ENCODE measurements around the gene NFX1.
A peak's percentile ranks its signal among the peaks of the same experiment; 100 is the strongest.

NFX1 gene

DNA sequence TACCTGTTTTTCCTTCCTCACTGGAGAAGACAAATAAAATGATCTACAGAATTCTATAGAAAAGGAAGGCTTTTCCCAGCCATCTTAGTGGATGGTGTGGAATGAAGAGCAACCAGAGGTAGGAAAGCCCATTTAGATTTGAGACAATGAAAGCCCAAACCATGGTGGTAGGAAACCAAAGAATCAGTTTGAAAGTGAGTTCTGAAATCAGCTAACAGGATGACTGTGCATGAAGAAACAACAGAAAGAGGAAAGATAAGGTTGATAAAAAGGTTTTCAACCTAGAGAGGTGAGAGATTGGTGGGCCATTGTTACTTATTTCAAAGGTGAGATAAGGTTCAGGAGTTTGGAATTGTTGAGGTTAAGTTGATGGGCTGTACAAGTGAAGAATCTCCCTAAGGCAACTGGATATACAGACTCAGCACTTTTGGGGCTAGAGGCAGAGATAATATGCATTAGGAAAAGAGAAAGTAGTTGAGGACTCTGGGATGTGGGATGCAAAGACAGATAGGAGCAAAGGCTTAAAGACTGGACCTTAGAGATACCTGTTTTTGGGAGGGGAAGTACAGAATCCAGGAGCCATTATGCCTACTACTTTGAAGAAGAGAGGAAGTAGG lies 23.1 kb upstream of the NFX1 start:
- no peak for DNase-seq

DNA sequence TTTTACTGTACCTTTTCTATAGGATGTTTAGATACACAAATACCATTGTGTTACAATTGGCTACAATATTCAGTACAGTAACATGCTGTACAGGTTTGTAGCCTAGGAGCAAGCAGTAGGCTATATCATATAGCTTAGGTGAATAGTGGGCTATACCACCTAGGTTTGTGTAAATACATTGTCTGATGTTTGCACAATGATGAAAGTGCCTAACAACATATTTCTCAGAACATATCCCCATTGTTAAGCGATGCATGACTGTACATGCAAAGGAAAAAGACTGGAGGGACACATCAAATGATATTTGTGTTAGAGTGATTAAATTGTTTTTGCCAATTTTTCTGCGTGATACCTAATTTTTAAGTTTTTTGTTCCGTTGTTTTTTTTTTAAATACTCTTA lies 20.2 kb upstream of the NFX1 start:
- DNase-seq, result no peak

DNA sequence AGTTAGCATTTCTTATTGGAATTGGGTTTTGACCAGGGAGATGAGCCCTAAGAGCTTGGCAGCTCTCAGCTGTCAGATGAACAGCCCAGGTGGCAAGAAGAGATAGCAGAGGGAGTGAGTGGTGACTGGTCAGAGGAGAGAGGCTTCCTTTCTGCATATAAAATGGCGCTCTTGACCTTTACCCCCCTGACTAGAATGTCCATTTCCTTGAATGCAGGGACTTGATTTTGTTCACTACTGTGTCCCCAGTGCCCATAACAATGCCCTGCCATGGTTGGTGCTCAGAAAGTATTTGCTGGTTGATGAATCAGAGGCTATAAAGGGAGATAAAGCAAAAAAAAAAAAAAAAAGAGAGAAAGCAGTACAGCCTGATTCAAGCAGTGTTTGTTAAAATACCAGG lies 18.3 kb upstream of the NFX1 start:
- no peak for DNase-seq

DNA sequence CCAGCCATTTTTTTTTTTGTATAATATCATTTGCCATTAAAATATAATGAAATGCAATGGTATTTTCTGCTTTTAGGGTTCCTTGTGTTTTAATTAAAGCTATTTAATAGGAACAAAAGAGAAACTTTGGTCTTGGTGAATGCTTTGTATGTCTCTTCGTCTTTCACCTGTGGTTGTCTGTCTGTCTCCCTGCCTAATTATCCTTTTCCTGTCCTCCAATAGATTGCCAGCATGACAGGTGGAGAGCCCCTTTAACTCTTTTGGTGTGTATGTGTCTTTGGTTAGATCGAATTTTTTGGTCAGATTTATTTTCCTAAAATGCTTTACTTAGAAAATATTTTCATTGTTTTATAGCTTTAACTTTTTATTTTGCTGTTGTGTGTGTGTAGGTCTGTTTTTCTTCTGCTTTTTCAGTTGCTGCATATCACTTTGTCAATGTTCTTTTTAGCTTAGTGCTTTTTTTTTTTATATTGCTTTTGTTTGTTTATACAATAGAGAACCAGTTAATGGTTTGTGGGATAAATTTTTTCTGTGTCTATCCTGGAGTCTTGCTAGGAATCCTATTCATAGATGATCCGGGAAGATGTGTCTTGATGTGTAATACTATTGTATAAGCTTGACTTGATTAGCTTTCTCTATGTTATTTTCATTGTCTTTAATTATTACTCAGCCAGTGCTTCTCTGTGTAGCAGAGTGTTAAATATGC lies 16.9 kb upstream of the NFX1 start:
- DNase-seq, result no peak

DNA sequence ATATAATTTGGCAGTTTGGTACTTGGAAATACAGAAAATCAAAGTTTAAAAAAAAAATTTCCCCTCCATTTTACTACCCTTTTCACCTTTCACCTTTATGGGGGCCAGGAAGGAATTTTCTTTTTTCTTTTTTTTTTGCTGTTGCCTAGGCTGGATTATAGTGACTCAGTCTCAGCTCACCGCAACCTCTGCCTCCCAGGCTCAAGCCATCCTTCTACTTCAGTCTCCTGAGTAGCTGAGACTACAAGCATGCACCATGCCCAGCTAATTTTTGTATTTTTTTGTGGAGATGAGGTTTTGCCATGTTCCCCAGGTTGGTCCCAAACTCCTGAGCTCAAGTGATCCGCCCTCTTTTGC lies 16.4 kb upstream of the NFX1 start:
- no peak for DNase-seq

DNA sequence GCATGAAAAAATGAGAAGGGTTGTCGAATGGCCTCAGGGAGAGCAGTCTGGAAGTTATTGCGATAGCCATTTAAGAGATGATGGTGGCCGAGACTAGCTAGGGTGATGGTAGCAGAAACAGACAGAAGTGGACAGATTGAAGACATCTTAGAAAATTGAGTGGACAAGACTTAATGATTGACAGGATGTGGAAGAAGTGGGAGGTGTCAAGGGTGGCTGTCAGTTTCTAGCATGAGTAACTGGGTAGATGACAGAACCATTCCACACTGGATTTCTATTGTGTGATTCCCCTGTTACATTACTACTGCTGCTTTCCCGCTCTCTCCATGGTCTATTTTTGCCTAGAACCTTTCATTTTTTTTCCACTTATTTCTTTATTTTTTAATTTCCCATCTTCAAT lies 12.8 kb upstream of the NFX1 start:
- no peak for DNase-seq

DNA sequence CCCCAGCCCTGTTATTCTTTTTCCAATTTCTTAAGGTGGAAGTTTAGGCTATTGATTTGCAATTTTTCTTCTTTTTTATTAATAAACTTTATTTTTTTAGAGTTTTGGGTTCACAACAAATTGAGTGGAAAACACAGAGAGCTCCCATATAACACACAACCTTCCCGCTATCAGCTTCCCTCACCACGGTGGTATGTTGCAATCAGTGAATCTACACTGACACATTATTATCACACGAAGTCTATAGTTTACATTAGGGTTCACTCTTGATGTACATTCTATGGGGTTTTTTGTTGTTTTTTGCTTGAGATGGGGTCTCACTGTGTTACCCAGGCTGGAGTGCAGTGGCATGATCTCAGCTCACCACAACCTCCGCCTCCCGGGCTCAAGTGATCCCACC lies 4.8 kb upstream of the NFX1 start:
- no peak for DNase-seq

DNA sequence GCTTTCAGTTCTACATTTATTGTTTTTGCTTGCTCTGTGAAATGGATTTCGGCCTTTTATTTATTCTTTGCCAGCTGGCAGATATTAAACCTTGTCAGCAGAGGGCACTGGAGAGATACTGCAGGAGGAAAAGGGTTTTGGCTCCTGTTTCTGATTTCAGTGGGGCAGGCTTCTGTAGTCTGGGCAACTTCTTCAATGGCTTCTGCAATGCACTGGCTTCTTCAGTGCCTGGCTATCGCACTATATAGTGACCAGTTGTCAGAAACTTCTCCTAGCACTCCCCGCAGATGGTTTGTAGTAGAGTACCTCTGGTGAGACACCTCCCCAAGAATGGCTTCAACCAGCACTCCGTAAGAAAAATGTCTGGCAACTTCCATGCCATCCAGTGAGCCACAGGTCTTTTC lies 3.2 kb upstream of the NFX1 start:
- peak; percentile 83 for DNase-seq

DNA sequence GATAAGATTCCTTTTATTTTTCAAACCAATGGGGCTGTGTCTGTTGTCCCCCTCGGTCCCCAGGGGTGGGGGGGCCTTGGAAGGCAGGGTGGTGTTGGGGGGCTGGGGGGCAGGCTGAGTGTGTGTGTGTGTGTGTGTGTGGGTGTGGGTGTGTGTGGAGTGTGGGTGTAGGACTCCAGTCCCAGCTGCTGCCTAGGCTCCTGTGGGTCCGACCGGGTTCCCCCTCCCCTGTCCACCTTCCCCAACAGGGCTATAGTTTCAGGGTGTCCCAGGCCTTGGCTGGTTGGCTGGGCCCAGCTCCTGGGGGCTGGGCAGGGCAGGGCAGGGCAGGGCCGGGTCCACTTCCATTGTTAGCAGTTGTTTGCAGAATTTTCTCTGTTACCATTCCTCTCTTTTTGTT lies 2.1 kb upstream of the NFX1 start:
- DNase-seq, result no peak

DNA sequence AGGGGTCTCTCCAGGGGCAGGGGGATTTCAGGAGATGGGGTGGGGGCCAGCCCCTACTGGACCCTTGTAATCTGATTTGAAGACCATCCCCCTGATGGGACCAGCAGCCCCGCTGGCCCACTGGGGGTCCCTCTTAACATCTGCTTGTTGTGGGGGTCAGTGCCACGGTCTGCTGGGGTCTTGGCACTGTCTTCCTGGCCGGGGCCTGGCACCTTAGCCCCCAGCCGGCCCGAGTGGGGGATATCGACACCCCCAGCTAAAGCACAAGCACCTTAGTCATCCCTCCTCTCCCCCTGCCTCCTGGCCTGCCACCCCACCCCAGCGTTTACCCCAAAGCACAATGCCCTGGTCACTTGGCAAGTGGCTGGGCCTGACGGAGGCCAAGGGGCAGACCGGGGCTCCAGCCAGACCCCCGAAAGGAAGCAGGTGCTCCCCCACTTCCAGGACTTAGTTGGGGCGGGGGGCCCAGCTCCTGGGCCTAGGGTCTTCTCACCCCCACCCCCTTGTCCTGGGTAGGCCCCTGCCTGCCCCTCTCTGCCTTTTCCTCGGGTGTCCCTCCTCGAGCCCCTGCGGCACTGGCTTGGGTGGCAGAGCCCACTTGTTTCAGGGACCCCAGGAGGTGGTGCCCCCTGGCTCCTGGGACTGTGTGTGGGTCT lies 1.4 kb upstream of the NFX1 start:
- no peak for DNase-seq

DNA sequence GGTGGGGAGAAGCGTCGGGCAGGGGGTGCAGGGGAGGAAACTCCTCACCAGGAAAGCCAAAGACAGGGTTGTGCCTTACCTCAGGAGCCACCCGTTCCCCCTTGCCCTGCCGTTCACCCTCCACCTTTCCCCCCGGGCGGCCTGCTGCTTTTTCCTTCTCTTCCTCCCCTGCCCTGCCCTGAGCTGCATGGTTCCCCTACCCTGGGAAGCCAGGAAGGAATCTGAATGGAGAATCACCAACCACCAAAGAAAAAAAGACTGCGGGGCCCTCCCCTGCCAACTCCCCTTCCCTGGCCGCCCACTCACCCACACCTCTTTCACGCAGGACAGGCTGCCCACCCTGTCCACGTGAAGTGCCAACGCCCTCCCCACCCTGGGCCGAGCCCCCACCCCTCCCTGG lies 820 bp upstream of the NFX1 start:
- DNase-seq, result peak; percentile 46

DNA sequence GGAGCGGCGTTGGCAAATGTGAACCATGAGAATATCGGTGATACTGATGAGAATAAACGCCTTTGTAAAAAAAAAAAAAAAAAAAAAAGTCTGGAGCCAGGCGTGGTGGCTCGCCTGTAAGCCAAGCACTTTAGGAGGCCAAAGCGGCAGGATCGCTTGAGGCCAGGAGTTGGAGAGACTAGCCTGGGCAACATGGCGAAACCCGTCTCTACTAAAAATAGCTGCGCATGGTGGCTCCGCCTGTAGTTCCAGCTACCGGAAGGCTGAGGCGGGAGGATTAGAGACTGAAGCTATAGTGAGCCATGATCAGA lies 425 bp upstream of the NFX1 start:
- no peak for DNase-seq

DNA sequence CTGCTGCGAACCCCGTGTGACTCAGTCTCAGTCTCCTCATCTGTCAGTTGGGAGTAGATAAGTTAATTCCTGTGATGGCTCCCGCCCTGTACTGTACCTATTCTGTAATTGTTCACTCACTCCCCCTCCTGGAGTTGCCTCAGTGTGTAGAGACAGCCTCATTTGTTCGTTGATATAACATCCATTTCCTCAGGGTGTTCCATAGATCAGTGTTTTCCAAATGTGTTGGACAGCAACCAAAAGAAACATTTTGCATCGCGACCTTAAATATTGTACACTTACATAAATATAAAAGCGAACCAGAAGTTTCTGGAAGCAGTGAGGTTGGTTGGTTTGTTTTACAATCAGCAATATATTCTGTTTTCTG lies 698 bp downstream of the NFX1 start:
- no peak for DNase-seq

DNA sequence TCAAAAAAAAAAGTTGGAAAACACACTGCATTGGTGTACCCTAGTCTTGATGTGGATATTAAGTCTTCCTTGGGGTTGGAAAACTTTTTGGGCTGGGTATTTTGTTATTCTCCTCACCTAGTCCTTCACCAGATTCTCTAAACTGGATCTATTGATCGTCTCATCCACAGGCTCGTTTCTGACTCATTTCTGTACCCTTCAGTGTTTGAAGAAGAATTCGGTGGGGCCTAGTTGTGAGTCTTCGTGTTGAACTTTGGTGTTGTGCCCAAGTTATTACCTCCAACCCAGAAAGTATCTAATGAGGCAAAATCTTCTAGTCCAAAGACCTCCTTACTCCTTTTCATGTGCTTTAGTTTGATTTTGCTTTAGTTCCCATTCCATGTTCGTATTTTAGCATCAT lies 1.6 kb downstream of the NFX1 start:
- DNase-seq, result no peak

DNA sequence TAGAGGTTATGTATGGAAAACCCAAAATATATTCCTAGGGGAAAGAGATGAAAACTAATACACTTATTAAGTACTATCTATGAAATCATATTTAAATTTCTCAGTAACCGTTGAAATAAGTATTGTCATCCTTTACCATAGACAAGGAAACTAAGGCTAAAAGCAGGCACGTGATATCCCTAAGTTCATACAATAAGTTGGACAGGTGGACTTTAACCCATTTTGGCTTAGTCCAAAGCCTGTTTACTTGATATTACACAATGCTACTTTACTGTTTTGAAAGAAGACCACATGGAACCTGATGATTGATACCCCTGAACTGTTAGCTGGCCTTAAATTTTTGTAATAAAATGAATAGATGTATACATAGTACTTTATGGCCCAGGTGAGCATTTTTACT lies 3.5 kb downstream of the NFX1 start:
- DNase-seq, result no peak

DNA sequence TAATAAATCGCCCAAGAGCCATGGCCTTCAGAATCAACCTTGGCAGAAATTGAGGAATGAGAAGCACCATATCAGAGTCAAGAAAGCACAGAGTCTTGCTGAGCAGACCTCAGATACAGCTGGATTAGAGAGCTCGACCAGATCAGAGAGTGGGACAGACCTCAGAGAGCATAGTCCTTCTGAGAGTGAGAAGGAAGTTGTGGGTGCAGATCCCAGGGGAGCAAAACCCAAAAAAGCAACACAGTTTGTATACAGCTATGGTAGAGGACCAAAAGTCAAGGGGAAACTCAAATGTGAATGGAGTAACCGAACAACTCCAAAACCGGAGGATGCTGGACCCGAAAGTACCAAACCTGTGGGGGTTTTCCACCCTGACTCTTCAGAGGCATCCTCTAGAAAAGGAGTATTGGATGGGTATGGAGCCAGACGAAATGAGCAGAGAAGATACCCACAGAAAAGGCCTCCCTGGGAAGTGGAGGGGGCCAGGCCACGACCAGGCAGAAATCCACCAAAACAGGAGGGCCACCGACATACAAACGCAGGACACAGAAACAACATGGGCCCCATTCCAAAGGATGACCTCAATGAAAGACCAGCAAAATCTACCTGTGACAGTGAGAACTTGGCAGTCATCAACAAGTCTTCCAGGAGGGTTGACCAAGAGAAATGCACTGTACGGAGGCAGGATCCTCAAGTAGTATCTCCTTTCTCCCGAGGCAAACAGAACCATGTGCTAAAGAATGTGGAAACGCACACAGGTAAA lies 4.5 kb downstream of the NFX1 start:
- DNase-seq, result no peak

DNA sequence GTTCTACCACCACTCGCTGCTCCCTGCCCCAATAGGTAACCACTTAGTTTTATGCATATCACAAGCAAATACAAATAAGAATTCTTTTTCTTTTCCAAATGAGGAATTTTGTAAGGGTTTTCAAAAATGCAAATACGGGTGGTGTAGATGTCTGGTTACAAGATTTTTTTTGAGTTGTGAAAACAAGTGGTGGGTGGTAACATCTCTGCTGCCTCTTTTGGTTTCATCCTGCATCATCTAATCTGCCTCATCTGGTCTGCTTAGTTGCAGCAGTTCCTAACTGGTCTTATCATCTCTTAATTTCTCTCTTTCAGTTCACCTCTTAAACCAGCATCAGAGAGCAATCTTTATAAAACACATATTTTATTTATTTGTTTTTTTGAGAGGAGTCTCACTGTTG lies 5.3 kb downstream of the NFX1 start:
- no peak for DNase-seq

DNA sequence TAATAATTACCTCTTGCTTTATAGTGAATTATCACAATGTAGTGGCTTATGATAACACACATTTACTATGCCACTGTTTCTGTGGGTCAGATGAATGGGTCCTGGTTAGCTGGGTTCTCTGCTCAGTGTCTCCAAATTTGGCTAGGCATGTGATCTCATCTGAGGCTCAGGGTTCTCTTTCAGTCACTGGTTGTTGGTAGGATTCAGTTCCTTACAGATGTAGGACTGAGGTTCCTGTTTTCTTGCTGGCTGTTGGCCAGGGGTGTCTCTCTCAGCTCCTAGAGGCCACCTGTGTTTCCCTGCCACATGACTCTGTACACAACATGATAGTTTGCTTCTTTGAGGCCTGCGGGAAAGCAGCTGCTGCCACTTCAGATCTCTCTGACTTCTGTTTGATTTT lies 7.1 kb downstream of the NFX1 start:
- peak; percentile 29 for DNase-seq

DNA sequence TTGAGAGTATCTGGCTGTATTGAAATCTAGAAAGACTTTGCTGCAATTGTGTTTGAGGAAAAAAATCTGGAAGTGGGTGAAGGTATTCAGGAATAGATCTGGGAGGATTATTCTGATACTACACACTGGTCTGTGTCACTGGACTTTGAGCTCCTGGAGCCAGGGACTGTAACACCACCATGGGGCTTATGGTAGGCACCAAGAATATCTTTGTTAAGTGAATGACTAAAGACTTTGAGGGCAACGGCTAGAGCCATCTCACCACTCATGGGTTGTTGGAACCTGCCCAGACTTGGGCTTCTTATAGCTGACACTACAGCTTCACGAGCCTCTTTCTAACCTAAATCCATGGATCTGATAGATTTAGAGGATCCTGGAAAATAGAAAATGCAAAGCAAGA lies 10.2 kb downstream of the NFX1 start:
- no peak for DNase-seq

DNA sequence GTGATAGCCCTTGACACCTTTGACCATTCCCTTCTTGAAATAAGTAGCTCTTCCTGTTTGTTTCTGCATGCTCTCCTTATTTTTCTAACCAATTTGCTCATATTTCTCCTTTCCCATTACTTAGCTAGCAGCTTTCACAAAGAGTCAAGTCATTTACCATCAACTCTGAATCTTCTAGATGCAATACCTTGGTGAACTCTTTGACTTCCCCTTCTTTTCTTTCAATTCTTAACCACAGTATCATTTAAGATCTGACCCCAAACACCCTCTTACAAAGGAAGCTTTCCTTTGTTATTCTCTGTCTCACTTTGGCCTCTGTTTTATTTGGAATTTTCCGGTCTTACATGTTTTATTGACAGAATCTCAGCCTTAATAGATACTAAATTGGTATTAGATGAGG lies 14.0 kb downstream of the NFX1 start:
- DNase-seq, result no peak

DNA sequence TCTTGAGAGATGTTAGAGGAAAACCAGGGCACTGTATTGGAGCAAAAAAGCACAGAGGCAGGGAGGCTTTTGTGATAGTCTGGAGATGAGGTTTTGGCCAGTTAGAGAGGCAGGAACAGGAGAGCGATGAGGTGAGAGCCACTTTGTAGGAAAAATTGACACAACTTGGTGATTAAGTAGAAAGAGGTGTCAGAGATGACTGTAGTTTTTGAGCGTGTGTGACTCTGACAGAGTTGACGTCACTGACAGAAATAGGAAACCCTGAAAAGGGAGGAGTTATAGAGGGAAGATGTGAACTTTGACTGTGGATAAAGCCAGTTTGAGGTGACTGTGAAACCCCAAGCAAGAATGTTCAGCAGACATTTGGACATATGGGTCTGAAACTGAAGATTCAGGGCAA lies 15.7 kb downstream of the NFX1 start:
- no peak for DNase-seq

DNA sequence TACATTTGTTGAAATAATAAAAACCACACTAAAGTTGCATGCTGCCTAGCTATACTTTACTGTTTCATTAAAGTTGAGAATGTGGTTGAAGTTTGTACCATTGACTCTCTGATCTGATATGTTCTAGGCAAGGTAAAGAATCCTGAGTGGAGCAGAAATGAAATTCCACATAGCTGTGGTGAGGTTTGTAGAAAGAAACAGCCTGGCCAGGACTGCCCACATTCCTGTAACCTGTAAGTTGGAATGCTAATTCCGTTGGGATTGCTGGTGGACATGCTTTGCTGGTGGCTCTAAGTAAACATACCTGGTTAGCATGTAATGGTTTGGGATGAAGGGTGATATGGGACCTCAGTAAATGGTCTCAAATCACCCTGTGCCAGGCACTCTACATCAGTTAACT lies 16.8 kb downstream of the NFX1 start:
- no peak for DNase-seq

DNA sequence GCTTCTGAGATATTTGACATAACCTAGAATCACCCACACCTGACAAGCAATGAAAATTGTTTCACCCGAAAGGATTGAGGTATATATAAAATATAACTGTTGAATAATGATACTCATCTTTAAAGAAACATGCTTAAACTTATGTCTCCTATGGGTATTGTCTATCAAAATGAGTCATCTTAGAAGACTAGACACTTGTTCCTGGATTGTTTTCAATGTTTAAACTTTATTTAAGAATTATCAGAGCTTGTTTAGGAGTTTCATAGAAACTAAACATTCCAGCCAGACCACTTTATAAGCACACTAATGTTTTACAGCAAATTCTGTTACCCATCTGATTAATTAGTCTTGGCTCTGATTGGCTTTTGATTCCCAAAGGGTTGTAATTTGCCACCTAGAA lies 19.6 kb downstream of the NFX1 start:
- DNase-seq, result no peak

DNA sequence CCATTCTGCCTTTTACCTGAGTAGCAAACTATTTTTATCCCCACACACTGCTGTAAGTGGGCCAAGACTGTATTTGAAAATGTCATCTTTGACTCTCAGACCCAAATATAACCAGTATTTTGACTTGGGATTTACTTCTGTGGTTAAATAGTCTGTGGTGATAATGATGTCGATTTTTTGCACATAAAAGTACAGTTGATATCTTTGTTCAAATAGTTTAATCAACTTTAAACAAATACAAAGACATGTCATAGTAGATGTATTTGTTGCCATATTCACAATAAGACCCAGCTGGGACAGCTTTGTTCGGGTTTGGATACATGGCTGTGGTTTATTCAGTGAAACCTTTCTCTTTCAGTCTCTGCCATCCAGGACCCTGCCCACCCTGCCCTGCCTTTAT lies 20.4 kb downstream of the NFX1 start:
- DNase-seq, result no peak

Measured in CD4-positive, alpha-beta T cell treated with Interleukin-17A for 1 hour (primary cell).